HCT116 (cell line): ENCODE data around the gene SPTBN1. TPM values are rescaled to one million over a fixed set of nuclear protein-coding genes. Genes with fewer than 3 reads are reported as not detected.

Experiments used
- ATAC-seq: fragments of 200-7000 bp; cut with Tn5 transposase; 2 replicates; pipeline ENCODE4 v1.9.1; 2020; ENCODE audit warnings: mild to moderate bottlenecking, moderate library complexity
- BruUV-seq: library from RNA; stranded (reverse); fragments of 400-500 nt; replicated peaks from 2 replicates; lab custom pipeline; 2021; lab: Mats Ljungman, UMichigan
- CTCF ChIA-PET: fragments of 300-600 bp; sonication (Branson Sonifier 250); formaldehyde crosslinking; loops from one replicate; lab custom pipeline; 2021; ENCODE audit warnings: antibody characterized with exemption; lab: Charles Lee
- POLR2A ChIA-PET: fragments of 300-600, 350-600 bp; sonication (Branson Sonifier 250); formaldehyde crosslinking; loops from one replicate; lab custom pipeline; 2021; ENCODE audit warnings: antibody characterized with exemption; lab: Charles Lee
- RAD21 ChIA-PET, 2 experiments: fragments of 300-600 bp; sonication (Branson Sonifier 250); formaldehyde crosslinking; loops; one replicate each; lab custom pipeline; 2023; ENCODE audit warnings: low total read pairs in 2 of 2; ENCODE audit not compliant: uncharacterized antibody in 2 of 2, unreplicated experiment in 2 of 2, low non-redundant PET in 1 of 2; lab: Charles Lee
- DNase-seq: peaks from one replicate; pipeline ENCODE4 v3.0.0-alpha.2; 2010; ENCODE audit warnings: low read depth, low spot score
- H2AFZ ChIP-seq: fragments of 200-600 bp; shearing (Covaris generic), sonication (generic); 2 replicates; pipeline ENCODE4 v1.6.1; 2017; ENCODE audit warnings: low read depth, mixed run types, mixed read lengths, antibody characterized with exemption, low read length; ENCODE audit not compliant: poor library complexity, severe bottlenecking
- H3K27ac ChIP-seq: 2 replicates; pipeline ENCODE4 v1.5.1; 2012; ENCODE audit warnings: low read depth, low read length
- H3K27me3 ChIP-seq: fragments of 200-600 bp; sonication (generic); 2 replicates; pipeline ENCODE4 v1.6.1; 2016; ENCODE audit warnings: mixed run types, low read length, mixed read lengths; ENCODE audit not compliant: insufficient read depth
- H3K36me3 ChIP-seq, 2 experiments: fragments of 200-500 bp in 1 of 2; fragments of 200-600 bp in 1 of 2; sonication (Bioruptor generic) in 1 of 2; sonication (generic) in 1 of 2; 2 replicates each; pipeline versions ENCODE4 v1.5.1 to v1.6.1; 2014 to 2016; ENCODE audit warnings: low read length in 2 of 2, inconsistent platforms in 1 of 2, mixed read lengths in 1 of 2, mixed run types in 1 of 2; ENCODE audit not compliant: insufficient read depth in 2 of 2, control insufficient read depth in 1 of 2
- H3K4me1 ChIP-seq, 2 experiments: fragments of 200-600 bp in 1 of 2; sonication (generic) in 1 of 2; 2 replicates each; pipeline versions ENCODE4 v1.5.1 to v1.6.1; 2012 to 2017; ENCODE audit warnings: low read length in 2 of 2, inconsistent platforms in 1 of 2, mild to moderate bottlenecking in 1 of 2, mixed read lengths in 1 of 2, mixed run types in 1 of 2, moderate library complexity in 1 of 2; ENCODE audit not compliant: insufficient read depth in 2 of 2, control insufficient read depth in 1 of 2
- H3K4me2 ChIP-seq: fragments of 200-600 bp; sonication (generic); 2 replicates; pipeline ENCODE4 v1.6.1; 2017; ENCODE audit warnings: mixed run types, low read length, mixed read lengths
- H3K4me3 ChIP-seq, 2 experiments: fragments of 200-600 bp in 1 of 2; sonication (generic) in 1 of 2; replicated peaks in 1 of 2; 2 replicates each; pipeline ENCODE4 v1.5.1; 2011 to 2016; ENCODE audit warnings: low read length in 2 of 2, control low read depth in 1 of 2, low read depth in 1 of 2, mild to moderate bottlenecking in 1 of 2, mixed read lengths in 1 of 2, mixed run types in 1 of 2
- H3K79me2 ChIP-seq: fragments of 200-600 bp; sonication (generic); 2 replicates; pipeline ENCODE4 v1.6.1; 2017; ENCODE audit warnings: mild to moderate bottlenecking, mixed run types, low read length, moderate library complexity, mixed read lengths; ENCODE audit not compliant: insufficient read depth
- H3K9ac ChIP-seq: fragments of 200-600 bp; sonication (generic); 2 replicates; pipeline ENCODE4 v1.6.1; 2016; ENCODE audit warnings: low read length, mixed read lengths
- H3K9me2 ChIP-seq: fragments of 200-600 bp; sonication (generic), shearing (Covaris generic); 2 replicates; pipeline ENCODE4 v1.6.1; 2017; ENCODE audit warnings: mixed run types, mild to moderate bottlenecking, moderate library complexity; ENCODE audit not compliant: insufficient read depth
- H3K9me3 ChIP-seq, 2 experiments: fragments of 200-500 bp in 1 of 2; fragments of 200-600 bp in 1 of 2; sonication (Bioruptor generic) in 1 of 2; sonication (generic) in 1 of 2; 2 replicates each; pipeline ENCODE4 v1.6.1; 2014 to 2017; ENCODE audit warnings: low read length in 2 of 2, mixed read lengths in 2 of 2, inconsistent platforms in 1 of 2, low read depth in 1 of 2, mild to moderate bottlenecking in 1 of 2, mixed run types in 1 of 2, moderate library complexity in 1 of 2; ENCODE audit not compliant: control insufficient read depth in 1 of 2, insufficient read depth in 1 of 2
- H4K20me1 ChIP-seq: fragments of 200-600 bp; sonication (generic), shearing (Covaris generic); 2 replicates; pipeline ENCODE4 v1.6.1; 2017; ENCODE audit warnings: mixed run types, mild to moderate bottlenecking, moderate library complexity; ENCODE audit not compliant: insufficient read depth
- ATF3 ChIP-seq: IDR thresholded peaks from 2 replicates; pipeline ENCODE4 v1.6.1; 2012
- CBX3 ChIP-seq: IDR thresholded peaks from 2 replicates; pipeline ENCODE4 v1.6.1; 2012; ENCODE audit warnings: low read depth
- CEBPB ChIP-seq: IDR thresholded peaks from 2 replicates; pipeline ENCODE4 v1.6.1; 2012; ENCODE audit warnings: low read depth
- EGR1 ChIP-seq: IDR thresholded peaks from 2 replicates; pipeline ENCODE4 v1.6.1; 2012; ENCODE audit warnings: low read depth
- ELF1 ChIP-seq: IDR thresholded peaks from 2 replicates; pipeline ENCODE4 v1.6.1; 2012; ENCODE audit warnings: low read depth, borderline replicate concordance
- JUND ChIP-seq: IDR thresholded peaks from 2 replicates; pipeline ENCODE4 v1.6.1; 2012
- MAX ChIP-seq: IDR thresholded peaks from 2 replicates; pipeline ENCODE4 v1.6.1; 2012
- POLR2A ChIP-seq: IDR thresholded peaks from 2 replicates; pipeline ENCODE4 v1.7.0; 2011; ENCODE audit warnings: borderline replicate concordance; ENCODE audit not compliant: insufficient read depth, insufficient read length; ENCODE audit errors: extremely low read depth
- POLR2AphosphoS5 ChIP-seq: IDR thresholded peaks from 2 replicates; pipeline ENCODE4 v1.6.1; 2011; ENCODE audit warnings: mild to moderate bottlenecking, low read depth, low read length, moderate library complexity
- RAD21 ChIP-seq: IDR thresholded peaks from 2 replicates; pipeline ENCODE4 v1.6.1; 2012; ENCODE audit warnings: low read depth, mild to moderate bottlenecking
- SIN3A ChIP-seq: IDR thresholded peaks from 2 replicates; pipeline ENCODE4 v1.6.1; 2012; ENCODE audit warnings: low read depth
- SRF ChIP-seq: IDR thresholded peaks from 2 replicates; pipeline ENCODE4 v1.6.1; 2012; ENCODE audit warnings: low read depth
- TCF7L2 ChIP-seq: IDR thresholded peaks from 2 replicates; pipeline ENCODE4 v1.7.0; 2011; ENCODE audit warnings: borderline replicate concordance, inconsistent platforms; ENCODE audit not compliant: insufficient read depth, insufficient read length; ENCODE audit errors: extremely low read depth
- ZBTB33 ChIP-seq: IDR thresholded peaks from 2 replicates; pipeline ENCODE4 v1.6.1; 2011; ENCODE audit warnings: mild to moderate bottlenecking, low read length, moderate library complexity; ENCODE audit not compliant: insufficient replicate concordance; ENCODE audit errors: extremely low read depth
- ZFX ChIP-seq: fragments of 450-650 bp; IDR thresholded peaks from 2 replicates; pipeline ENCODE4 v1.6.1; 2017
- intact Hi-C: fragments of 100-400 bp; cut with micrococcal nuclease; formaldehyde crosslinking; loops from 2 replicates; pipeline ENCODE4 v1.10.0; 2022
- total RNA-seq: library from RNA; stranded (reverse); gene quantifications from one replicate; pipeline ENCODE4 v1.2.1, GENCODE V29; 2021; ENCODE audit not compliant: unreplicated experiment

The SPTBN1 gene
- total RNA-seq, 1 experiment from 2014 or later: 84.4 TPM

- Histone ChIP-seq H3K4me1 (no peaks in the 10 kb centered on the region), H3K9me2 (no peaks in the 10 kb centered on the region), H3K79me2 (no peaks in the 10 kb centered on the region), H3K9me3 (no peaks in the 10 kb centered on the region), H3K36me3 (no peaks in the 10 kb centered on the region), H3K27ac (no peak overlapping the region), H3K27me3 (no peaks in the 10 kb centered on the region), H4K20me1 (no peaks in the 10 kb centered on the region), H3K9ac (no peak overlapping the region), H3K4me3 (no peak overlapping the region), H3K4me2 (no peak overlapping the region), H2AFZ (no peak overlapping the region)
- POLR2A ChIA-PET: interaction anchor here (0.8 kb wide), 1 partner anchor 8 kb away, joined by 3 read pairs; no protein-coding TSS in a partner anchor
- intact Hi-C loops: no loop called here
- ATAC-seq (no peak), DNase-seq (no peak)
- RAD21 ChIA-PET: no interaction called here
- BruUV-seq: no TSS peak
- CTCF ChIA-PET: no interaction called here
- TF ChIP-seq RAD21 (no peak), CBX3 (no peak), POLR2AphosphoS5 (no peak), EGR1 (no peak), SIN3A (no peak), MAX (no peak), CEBPB (no peak)
Observed at GRCh38 chr2:54438271-54438670, 17.9 kb upstream of the SPTBN1 start.

- intact Hi-C loops: no loop called here
- no peaks in the 10 kb centered on the region for H3K36me3 ChIP-seq
- no peaks in the 10 kb centered on the region for H3K9me2 ChIP-seq
- H3K27me3 ChIP-seq: no peaks in the 10 kb centered on the region
- ChIA-PET RAD21 (no interaction called here), CTCF (no interaction called here), POLR2A (no interaction called here)
- BruUV-seq: no TSS peak
- no peaks in the 10 kb centered on the region for H4K20me1 ChIP-seq
- no peaks in the 10 kb centered on the region for H3K79me2 ChIP-seq
- no peak overlapping the region for H3K4me3 ChIP-seq
- no peak overlapping the region for H3K27ac ChIP-seq
- H3K9me3 ChIP-seq: no peaks in the 10 kb centered on the region
- DNase-seq: no peak
- H3K4me1 ChIP-seq: no peaks in the 10 kb centered on the region
- TF ChIP-seq SIN3A (no peak), POLR2AphosphoS5 (no peak), ELF1 (no peak), POLR2A (no peak), ATF3 (no peak), JUND (no peak), EGR1 (no peak), SRF (no peak), ZBTB33 (no peak), ZFX (no peak), CEBPB (no peak), CBX3 (no peak), TCF7L2 (no peak), MAX (no peak)
- no peak overlapping the region for H2AFZ ChIP-seq
- no peak for ATAC-seq
- H3K9ac ChIP-seq: no peak overlapping the region
- no peak overlapping the region for H3K4me2 ChIP-seq
Observed at GRCh38 chr2:54439582-54439981, 16.5 kb upstream of the SPTBN1 start.
